Mesenchymal stem cell (in vitro differentiated cells and primary cell): ENCODE results near the gene MANSC1.

Source experiments
- DNase-seq: peaks from one replicate; pipeline ENCODE4 v3.0.0-alpha.2; 2013
- H2AFZ ChIP-seq: one replicate; pipeline ENCODE4 v1.6.1; 2013; ENCODE audit warnings: low read depth, mild to moderate bottlenecking, control low read depth, inconsistent platforms, low read length, moderate library complexity
- H2AK5ac ChIP-seq: 2 replicates; pipeline ENCODE4 v1.6.1; 2013; ENCODE audit warnings: low read length, moderate library complexity, mild to moderate bottlenecking, inconsistent platforms; ENCODE audit not compliant: severe bottlenecking
- H2BK120ac ChIP-seq: one replicate; pipeline ENCODE4 v1.6.1; 2013; ENCODE audit warnings: low read depth, mild to moderate bottlenecking, inconsistent platforms, low read length, moderate library complexity
- H2BK12ac ChIP-seq, 2 experiments: one replicate each; pipeline ENCODE4 v1.6.1; 2013; ENCODE audit warnings: inconsistent platforms in 2 of 2, low read length in 2 of 2, mild to moderate bottlenecking in 2 of 2, moderate library complexity in 2 of 2, control low read depth in 1 of 2
- H2BK15ac ChIP-seq: one replicate; pipeline ENCODE4 v1.6.1; 2013; ENCODE audit warnings: mild to moderate bottlenecking, low read depth, inconsistent platforms; ENCODE audit not compliant: poor library complexity, severe bottlenecking
- H2BK5ac ChIP-seq: 2 replicates; pipeline ENCODE4 v1.6.1; 2013; ENCODE audit warnings: low read depth, mild to moderate bottlenecking, low read length, control low read depth, inconsistent platforms; ENCODE audit not compliant: poor library complexity, severe bottlenecking
- H3K14ac ChIP-seq, 2 experiments: one replicate each; pipeline ENCODE4 v1.6.1; 2013; ENCODE audit warnings: inconsistent platforms in 2 of 2, low read length in 2 of 2, control low read depth in 1 of 2, mild to moderate bottlenecking in 1 of 2, moderate library complexity in 1 of 2
- H3K18ac ChIP-seq, 2 experiments: one replicate each; pipeline ENCODE4 v1.6.1; 2013; ENCODE audit warnings: inconsistent platforms in 2 of 2, low read length in 2 of 2, control low read depth in 1 of 2, low read depth in 1 of 2, mild to moderate bottlenecking in 1 of 2
- H3K23ac ChIP-seq, 2 experiments: one replicate each; pipeline ENCODE4 v1.6.1; 2013; ENCODE audit warnings: inconsistent platforms in 2 of 2, low read length in 2 of 2, mild to moderate bottlenecking in 2 of 2, moderate library complexity in 2 of 2, control low read depth in 1 of 2
- H3K27ac ChIP-seq: 2 replicates; pipeline ENCODE4 v1.5.1; 2013; ENCODE audit warnings: mild to moderate bottlenecking, moderate library complexity, low read length, control low read depth, inconsistent platforms; ENCODE audit not compliant: poor library complexity, severe bottlenecking
- H3K27me3 ChIP-seq, 2 experiments: 2 replicates each; pipeline versions ENCODE4 v1.6.1 to v1.7.0; 2013; ENCODE audit warnings: low read length in 2 of 2, mild to moderate bottlenecking in 2 of 2, moderate library complexity in 2 of 2, control low read depth in 1 of 2, inconsistent platforms in 1 of 2; ENCODE audit not compliant: control insufficient read depth in 1 of 2, insufficient read depth in 1 of 2
- H3K36me3 ChIP-seq, 2 experiments: 2 replicates each; pipeline versions ENCODE4 v1.6.1 to v1.7.0; 2013; ENCODE audit warnings: low read length in 2 of 2, control low read depth in 1 of 2, inconsistent platforms in 1 of 2, low read depth in 1 of 2, mild to moderate bottlenecking in 1 of 2; ENCODE audit not compliant: insufficient read depth in 2 of 2, control insufficient read depth in 1 of 2
- H3K4ac ChIP-seq, 2 experiments: one replicate each; pipeline ENCODE4 v1.6.1; 2013; ENCODE audit warnings: inconsistent platforms in 2 of 2, low read length in 2 of 2, mild to moderate bottlenecking in 2 of 2, moderate library complexity in 2 of 2, control low read depth in 1 of 2, low read depth in 1 of 2
- H3K4me1 ChIP-seq: 2 replicates; pipeline ENCODE4 v1.6.1; 2013; ENCODE audit warnings: low read depth, low read length, control low read depth; ENCODE audit not compliant: control insufficient read depth, insufficient read depth
- H3K4me2 ChIP-seq: 2 replicates; pipeline ENCODE4 v1.6.1; 2013; ENCODE audit warnings: low read length, mild to moderate bottlenecking, inconsistent platforms; ENCODE audit not compliant: poor library complexity, severe bottlenecking
- H3K4me3 ChIP-seq, 2 experiments: 2 replicates each; pipeline versions ENCODE4 v1.5.1 to v1.7.0; 2013; ENCODE audit warnings: low read length in 2 of 2, mild to moderate bottlenecking in 2 of 2, control low read depth in 1 of 2, low read depth in 1 of 2; ENCODE audit not compliant: insufficient read depth in 1 of 2
- H3K79me1 ChIP-seq: replicated peaks from 2 replicates; pipeline ENCODE4 v1.6.1; 2013; ENCODE audit warnings: mild to moderate bottlenecking, control low read depth, low read length, inconsistent platforms; ENCODE audit not compliant: poor library complexity, severe bottlenecking
- H3K9ac ChIP-seq: 2 replicates; pipeline ENCODE4 v1.7.0; 2013; ENCODE audit warnings: mild to moderate bottlenecking, low read length, moderate library complexity
- H3K9me3 ChIP-seq: 2 replicates; pipeline ENCODE4 v1.7.0; 2013; ENCODE audit warnings: mild to moderate bottlenecking, low read length; ENCODE audit not compliant: control insufficient read depth
- H4K8ac ChIP-seq: one replicate; pipeline ENCODE4 v1.6.1; 2013; ENCODE audit warnings: inconsistent platforms, mild to moderate bottlenecking, low read length, moderate library complexity
- H4K91ac ChIP-seq: one replicate; pipeline ENCODE4 v1.6.1; 2013; ENCODE audit warnings: mild to moderate bottlenecking, low read length, inconsistent platforms
- WGBS: methylation state at CpG from one replicate; pipeline ENCODE4 v1.1.7; 2013; ENCODE audit warnings: mixed read lengths; 5-methylcytosine and 5-hydroxymethylcytosine counted together

MANSC1 gene

GRCh38 chr12:12397184-12397583 lies 47.1 kb upstream of the MANSC1 start:
- Histone ChIP-seq H3K4me3 (peak overlapping the region in 1 of 2 experiments; percentile 42), H3K27me3 (no peaks in the 10 kb centered on the region), H3K9me3 (no peaks in the 10 kb centered on the region), H3K18ac (no peak overlapping the region), H2BK120ac (no peak overlapping the region), H3K14ac (no peak overlapping the region), H2AK5ac (peak overlapping the region; percentile 57), H4K8ac (no peak overlapping the region), H2BK12ac (no peak overlapping the region), H3K23ac (no peak overlapping the region), H3K79me1 (peaks cover 11% of the 10 kb centered on the region), H3K36me3 (no peaks in the 10 kb centered on the region), H3K4ac (no peak overlapping the region), H2BK15ac (no peak overlapping the region), H2AFZ (no peak overlapping the region), H3K9ac (peak overlapping the region; percentile 81), H3K4me1 (peaks cover 12% of the 10 kb centered on the region), H3K27ac (peak overlapping the region; percentile 49), H2BK5ac (no peak overlapping the region), H3K4me2 (no peak overlapping the region), H4K91ac (no peak overlapping the region)
- WGBS, result 88% methylated on average over 4 of the region's 5 CpGs
- no peak for DNase-seq

DNA sequence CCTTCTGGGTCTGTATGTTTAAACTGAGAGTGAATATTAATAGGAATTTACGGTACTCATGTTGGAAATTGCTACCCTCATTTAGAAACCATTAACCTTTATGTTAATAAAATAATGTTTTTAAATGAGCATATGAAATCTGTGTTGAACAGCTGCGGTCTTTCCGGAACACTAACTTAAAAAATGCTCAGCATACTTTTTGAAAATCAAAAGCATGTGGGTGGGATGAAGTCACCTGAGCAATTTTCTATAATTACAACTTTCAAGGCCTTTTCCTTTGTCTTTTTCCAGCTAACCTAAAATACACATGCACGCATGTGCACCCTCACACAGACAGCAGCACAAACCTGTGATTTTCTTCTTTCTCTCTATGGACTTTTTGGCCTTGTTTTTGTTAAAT lies 46.7 kb upstream of the MANSC1 start:
- Histone ChIP-seq H3K4ac (no peak overlapping the region), H2BK15ac (no peak overlapping the region), H4K8ac (no peak overlapping the region), H3K79me1 (peaks cover 11% of the 10 kb centered on the region), H3K9me3 (no peaks in the 10 kb centered on the region), H2BK120ac (no peak overlapping the region), H2BK5ac (peak overlapping the region; percentile 19), H3K4me3 (no peak overlapping the region), H3K14ac (no peak overlapping the region), H3K27ac (peak overlapping the region; percentile 49), H3K9ac (no peak overlapping the region), H3K36me3 (no peaks in the 10 kb centered on the region), H2AK5ac (no peak overlapping the region), H3K4me2 (no peak overlapping the region), H3K4me1 (peaks cover 12% of the 10 kb centered on the region), H3K27me3 (no peaks in the 10 kb centered on the region), H4K91ac (no peak overlapping the region), H3K18ac (no peak overlapping the region), H2AFZ (no peak overlapping the region), H3K23ac (no peak overlapping the region), H2BK12ac (no peak overlapping the region)
- WGBS, result 100% methylated on average over 2 of the region's 4 CpGs
- DNase-seq, result no peak

DNA sequence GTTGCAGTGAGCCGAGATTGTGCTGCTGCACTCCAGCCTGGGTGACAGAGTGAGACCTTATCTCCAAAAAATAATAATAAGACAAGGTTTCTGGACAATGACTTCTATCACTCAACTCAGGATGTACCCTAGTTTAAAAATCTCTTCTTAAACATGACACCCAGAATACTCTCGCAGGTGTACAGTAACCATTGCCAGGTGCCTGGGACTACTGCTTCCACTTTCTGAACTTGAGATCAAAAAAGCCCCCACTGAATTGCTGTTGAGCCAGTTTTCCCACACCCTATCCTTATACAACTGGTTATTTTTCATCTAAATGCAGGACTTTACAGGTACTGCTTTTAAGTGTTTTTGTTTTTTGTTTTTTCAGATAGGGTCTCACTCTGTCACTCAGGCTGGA lies 43.1 kb upstream of the MANSC1 start:
- H3K27ac ChIP-seq, result no peak overlapping the region
- no peak overlapping the region for H3K23ac ChIP-seq
- no peak overlapping the region for H2BK120ac ChIP-seq
- H3K14ac ChIP-seq, result no peak overlapping the region
- H2AK5ac ChIP-seq, result no peak overlapping the region
- H3K27me3 ChIP-seq, result no peaks in the 10 kb centered on the region
- no peaks in the 10 kb centered on the region for H3K36me3 ChIP-seq
- H3K4me3 ChIP-seq, result no peak overlapping the region
- WGBS, result 95% methylated on average over 2 of the region's 2 CpGs
- H3K4ac ChIP-seq, result no peak overlapping the region
- H2BK12ac ChIP-seq, result no peak overlapping the region
- no peak overlapping the region for H3K18ac ChIP-seq
- DNase-seq, result no peak
- peaks cover 8% of the 10 kb centered on the region for H3K79me1 ChIP-seq
- H3K9me3 ChIP-seq, result no peaks in the 10 kb centered on the region
- H4K8ac ChIP-seq, result no peak overlapping the region
- no peak overlapping the region for H4K91ac ChIP-seq
- no peak overlapping the region for H2BK15ac ChIP-seq
- no peak overlapping the region for H3K9ac ChIP-seq
- no peak overlapping the region for H3K4me2 ChIP-seq
- no peak overlapping the region for H2BK5ac ChIP-seq
- H3K4me1 ChIP-seq, result peaks cover 7% of the 10 kb centered on the region
- no peak overlapping the region for H2AFZ ChIP-seq

DNA sequence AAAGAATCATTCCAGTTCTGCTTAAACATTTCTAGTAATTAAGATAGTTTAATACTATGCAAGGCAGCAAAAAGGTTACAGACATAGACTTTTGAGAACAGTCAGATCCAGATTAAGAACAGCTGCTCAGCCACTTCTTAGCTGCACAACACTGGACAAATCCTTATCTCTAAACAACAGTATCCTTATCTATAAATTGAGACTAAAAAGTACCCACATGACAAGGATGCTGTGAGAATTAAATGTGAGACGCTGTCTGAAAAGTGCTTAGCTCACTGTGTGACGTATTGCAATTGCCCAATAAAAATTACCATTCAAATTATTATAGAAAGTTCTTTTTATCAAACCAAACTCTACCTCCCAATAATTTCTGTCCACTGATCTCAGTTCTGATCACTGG lies 42.4 kb upstream of the MANSC1 start:
- no peak overlapping the region for H3K23ac ChIP-seq
- no peak overlapping the region for H2BK12ac ChIP-seq
- no peak overlapping the region for H3K9ac ChIP-seq
- no peaks in the 10 kb centered on the region for H3K27me3 ChIP-seq
- H3K9me3 ChIP-seq, result no peaks in the 10 kb centered on the region
- H2BK5ac ChIP-seq, result no peak overlapping the region
- no peak overlapping the region for H4K91ac ChIP-seq
- DNase-seq, result no peak
- no peak overlapping the region for H3K27ac ChIP-seq
- WGBS, result no CpG with 5 or more reads among the region's 2 CpGs
- peaks cover 7% of the 10 kb centered on the region for H3K4me1 ChIP-seq
- no peak overlapping the region for H2AK5ac ChIP-seq
- H3K4ac ChIP-seq, result no peak overlapping the region
- H3K18ac ChIP-seq, result no peak overlapping the region
- no peak overlapping the region for H2AFZ ChIP-seq
- H3K79me1 ChIP-seq, result peaks cover 8% of the 10 kb centered on the region
- no peak overlapping the region for H2BK120ac ChIP-seq
- H2BK15ac ChIP-seq, result no peak overlapping the region
- H3K4me2 ChIP-seq, result no peak overlapping the region
- H3K36me3 ChIP-seq, result no peaks in the 10 kb centered on the region
- no peak overlapping the region for H3K4me3 ChIP-seq
- H3K14ac ChIP-seq, result no peak overlapping the region
- no peak overlapping the region for H4K8ac ChIP-seq
